Vagina (tissue), 2 donors: Measurements from ENCODE around the gene SLC35E3.
"Not testable (repeated sequence)": the region's sequence is repeated elsewhere in the genome, so short reads cannot be mapped to it uniquely, and the experiment has no call there.

Experiments
- POLR2A ChIP-seq, 2 donors: fragments of 450-650 bp; IDR thresholded peaks; one replicate each; pipeline ENCODE4 v1.6.1; 2017; ENCODE audit warnings: antibody characterized with exemption in 2 of 2, mild to moderate bottlenecking in 2 of 2, moderate library complexity in 2 of 2
- POLR2AphosphoS5 ChIP-seq, 2 donors: sonication (generic); formaldehyde crosslinking; IDR thresholded peaks; one replicate each; pipeline ENCODE4 v1.9.0; 2017; ENCODE audit warnings: antibody characterized with exemption in 2 of 2, mild to moderate bottlenecking in 2 of 2, low read depth in 1 of 2; ENCODE audit not compliant: insufficient read depth in 1 of 2

DNA sequence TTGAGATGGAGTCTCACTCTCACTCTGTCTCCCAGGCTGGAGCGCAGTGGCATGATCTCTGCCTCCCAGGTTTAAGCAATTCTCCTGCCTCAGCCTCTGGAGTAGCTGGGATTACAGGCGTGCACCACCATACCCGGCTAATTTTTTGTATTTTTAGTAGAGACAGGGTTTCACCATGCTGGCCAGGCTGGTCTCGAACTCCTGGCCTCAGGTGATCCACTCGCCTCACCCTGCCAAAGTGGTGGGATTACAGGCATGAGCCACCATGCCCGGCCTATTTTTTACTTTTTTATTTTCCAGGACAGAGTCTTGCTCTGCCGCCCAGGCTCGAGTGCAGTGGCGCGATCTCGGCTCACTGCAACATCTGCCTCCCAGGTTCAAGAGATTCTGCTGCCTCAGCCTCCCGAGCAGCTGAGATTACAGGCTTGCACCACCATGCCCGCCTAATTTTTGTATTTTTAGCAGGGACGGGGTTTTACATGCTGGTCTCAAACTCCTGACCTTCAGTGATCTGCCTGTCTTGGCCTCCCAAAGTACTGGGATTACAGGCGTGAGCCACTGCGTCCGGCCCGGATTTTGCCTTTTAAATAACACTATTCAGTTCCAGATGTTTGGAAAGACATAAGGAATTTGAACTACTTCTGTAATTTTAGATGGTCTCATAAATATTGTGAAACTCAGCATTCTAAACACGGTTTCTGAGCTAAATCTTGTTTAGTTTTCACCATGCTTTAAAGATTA, 57.1 kb downstream of the SLC35E3 start:
- TF ChIP-seq POLR2A (IDR thresholded peaks at IDR 0.05) = not testable (repeated sequence)
- TF ChIP-seq POLR2AphosphoS5 (IDR thresholded peaks at IDR 0.05; ENCODE audit: insufficient read depth in 1 of 2, low read depth in 1 of 2) = peak in 1 of 2 donors; percentile 41
